ENCODE data around the gene INSL3.

The INSL3 gene

GRCh38 chr19:17811103-17811502 lies 10.2 kb downstream of the INSL3 start:
- H3K27me3 ChIP-seq (ENCODE audit: insufficient read depth, low read length) = no peaks in the 10 kb centered on the region
- H2BK12ac ChIP-seq (ENCODE audit: low read length) = no peak overlapping the region
- H4K12ac ChIP-seq (ENCODE audit: low read depth, low read length) = no peak overlapping the region
- H3K27ac ChIP-seq (ENCODE audit: low read depth, low read length) = no peak overlapping the region
- H3K18ac ChIP-seq (ENCODE audit: low read length) = no peak overlapping the region
- no peak overlapping the region for H2BK5ac ChIP-seq (ENCODE audit: low read depth, low read length, poor library complexity)
- H3K23ac ChIP-seq (ENCODE audit: low read length) = no peak overlapping the region
- H3K4me2 ChIP-seq (ENCODE audit: low read length) = no peak overlapping the region
- H3K36me3 ChIP-seq (ENCODE audit: control insufficient read depth in 1 of 2, insufficient read depth in 2 of 2, low read length in 2 of 2) = no peaks in the 10 kb centered on the region
- H3K4me1 ChIP-seq (ENCODE audit: control insufficient read depth in 1 of 2, insufficient read depth in 2 of 2, low read length in 2 of 2) = no peaks in the 10 kb centered on the region
- H3K9ac ChIP-seq (ENCODE audit: low read length) = no peak overlapping the region
- no peak overlapping the region for H3K14ac ChIP-seq (ENCODE audit: low read length)
- H2BK120ac ChIP-seq (ENCODE audit: insufficient read depth, low read length, poor library complexity) = no peak overlapping the region
- no peak overlapping the region for H3K4ac ChIP-seq (ENCODE audit: low read depth, low read length)
- H3K79me1 ChIP-seq (ENCODE audit: low read length) = no peaks in the 10 kb centered on the region
- no peak overlapping the region for H4K91ac ChIP-seq (ENCODE audit: low read depth, low read length)
- no peak overlapping the region for H2AFZ ChIP-seq (ENCODE audit: insufficient read depth, low read length, poor library complexity)
- no peak overlapping the region for H2AK5ac ChIP-seq (ENCODE audit: low read length)
- no peaks in the 10 kb centered on the region for H3K9me3 ChIP-seq (ENCODE audit: insufficient read depth, low read depth, low read length)
- no peak for DNase-seq
- no CpG with 5 or more reads among the region's 2 CpGs for WGBS (ENCODE audit: extremely low coverage, insufficient coverage, insufficient read length)
- H3K79me2 ChIP-seq (ENCODE audit: control insufficient read depth, insufficient read depth, low read length, poor library complexity) = no peaks in the 10 kb centered on the region
- no peak overlapping the region for H3K4me3 ChIP-seq (ENCODE audit: low read depth, low read length)
- H4K8ac ChIP-seq (ENCODE audit: low read depth, low read length) = no peak overlapping the region

GRCh38 chr19:17807731-17808316 lies 13.5 kb downstream of the INSL3 start:
- no peaks in the 10 kb centered on the region for H3K79me1 ChIP-seq (ENCODE audit: low read length)
- no peak overlapping the region for H2BK120ac ChIP-seq (ENCODE audit: insufficient read depth, low read length, poor library complexity)
- H3K79me2 ChIP-seq (ENCODE audit: control insufficient read depth, insufficient read depth, low read length, poor library complexity) = no peaks in the 10 kb centered on the region
- DNase-seq = no peak
- H2BK5ac ChIP-seq (ENCODE audit: low read depth, low read length, poor library complexity) = no peak overlapping the region
- H3K4ac ChIP-seq (ENCODE audit: low read depth, low read length) = no peak overlapping the region
- H2AK5ac ChIP-seq (ENCODE audit: low read length) = no peak overlapping the region
- no peak overlapping the region for H3K27ac ChIP-seq (ENCODE audit: low read depth, low read length)
- no peak overlapping the region for H2AFZ ChIP-seq (ENCODE audit: insufficient read depth, low read length, poor library complexity)
- no peak overlapping the region for H3K9ac ChIP-seq (ENCODE audit: low read length)
- no peaks in the 10 kb centered on the region for H3K9me3 ChIP-seq (ENCODE audit: insufficient read depth, low read depth, low read length)
- H4K91ac ChIP-seq (ENCODE audit: low read depth, low read length) = no peak overlapping the region
- H4K8ac ChIP-seq (ENCODE audit: low read depth, low read length) = no peak overlapping the region
- no peak overlapping the region for H3K4me3 ChIP-seq (ENCODE audit: low read depth, low read length)
- H3K14ac ChIP-seq (ENCODE audit: low read length) = no peak overlapping the region
- no peaks in the 10 kb centered on the region for H3K27me3 ChIP-seq (ENCODE audit: insufficient read depth, low read length)
- no CpG with 5 or more reads among the region's 38 CpGs for WGBS (ENCODE audit: extremely low coverage, insufficient coverage, insufficient read length)
- no peak overlapping the region for H3K18ac ChIP-seq (ENCODE audit: low read length)
- no peak overlapping the region for H4K12ac ChIP-seq (ENCODE audit: low read depth, low read length)
- H3K36me3 ChIP-seq (ENCODE audit: control insufficient read depth in 1 of 2, insufficient read depth in 2 of 2, low read length in 2 of 2) = no peaks in the 10 kb centered on the region
- no peaks in the 10 kb centered on the region for H3K4me1 ChIP-seq (ENCODE audit: control insufficient read depth in 1 of 2, insufficient read depth in 2 of 2, low read length in 2 of 2)
- no peak overlapping the region for H3K4me2 ChIP-seq (ENCODE audit: low read length)
- no peak overlapping the region for H3K23ac ChIP-seq (ENCODE audit: low read length)
- no peak overlapping the region for H2BK12ac ChIP-seq (ENCODE audit: low read length)

GRCh38 chr19:17806945-17807344 lies 14.4 kb downstream of the INSL3 start:
- H3K4ac ChIP-seq (ENCODE audit: low read depth, low read length) = no peak overlapping the region
- no CpG with 5 or more reads among the region's 3 CpGs for WGBS (ENCODE audit: extremely low coverage, insufficient coverage, insufficient read length)

GRCh38 chr19:17805427-17805826 lies 15.9 kb downstream of the INSL3 start:
- Histone ChIP-seq H3K23ac (ENCODE audit: low read length) (no peak overlapping the region), H3K4me3 (ENCODE audit: low read depth, low read length) (no peak overlapping the region), H2BK5ac (ENCODE audit: low read depth, low read length, poor library complexity) (no peak overlapping the region), H3K27me3 (ENCODE audit: insufficient read depth, low read length) (no peaks in the 10 kb centered on the region), H3K4me2 (ENCODE audit: low read length) (no peak overlapping the region), H3K14ac (ENCODE audit: low read length) (no peak overlapping the region), H2BK120ac (ENCODE audit: insufficient read depth, low read length, poor library complexity) (no peak overlapping the region), H3K9ac (ENCODE audit: low read length) (no peak overlapping the region), H3K36me3 (ENCODE audit: control insufficient read depth in 1 of 2, insufficient read depth in 2 of 2, low read length in 2 of 2) (no peaks in the 10 kb centered on the region), H3K79me2 (ENCODE audit: control insufficient read depth, insufficient read depth, low read length, poor library complexity) (no peaks in the 10 kb centered on the region), H4K8ac (ENCODE audit: low read depth, low read length) (no peak overlapping the region), H2AK5ac (ENCODE audit: low read length) (no peak overlapping the region), H3K9me3 (ENCODE audit: insufficient read depth, low read depth, low read length) (peaks cover 4% of the 10 kb centered on the region), H2AFZ (ENCODE audit: insufficient read depth, low read length, poor library complexity) (no peak overlapping the region), H3K79me1 (ENCODE audit: low read length) (no peaks in the 10 kb centered on the region), H3K27ac (ENCODE audit: low read depth, low read length) (no peak overlapping the region), H4K91ac (ENCODE audit: low read depth, low read length) (no peak overlapping the region), H4K12ac (ENCODE audit: low read depth, low read length) (no peak overlapping the region), H3K4me1 (ENCODE audit: control insufficient read depth in 1 of 2, insufficient read depth in 2 of 2, low read length in 2 of 2) (no peaks in the 10 kb centered on the region), H3K18ac (ENCODE audit: low read length) (no peak overlapping the region), H2BK12ac (ENCODE audit: low read length) (no peak overlapping the region), H3K4ac (ENCODE audit: low read depth, low read length) (no peak overlapping the region)
- WGBS (ENCODE audit: extremely low coverage, insufficient coverage, insufficient read length) = no CpG with 5 or more reads among the region's 4 CpGs
- no peak for DNase-seq

More at GRCh38 chr19:17806945-17807344, 14.4 kb downstream of the INSL3 start:
- Histone ChIP-seq H2BK5ac (ENCODE audit: low read depth, low read length, poor library complexity) (no peak overlapping the region), H2AFZ (ENCODE audit: insufficient read depth, low read length, poor library complexity) (no peak overlapping the region), H3K79me1 (ENCODE audit: low read length) (no peaks in the 10 kb centered on the region), H4K91ac (ENCODE audit: low read depth, low read length) (no peak overlapping the region), H3K23ac (ENCODE audit: low read length) (no peak overlapping the region), H3K9me3 (ENCODE audit: insufficient read depth, low read depth, low read length) (peaks cover 4% of the 10 kb centered on the region), H3K27me3 (ENCODE audit: insufficient read depth, low read length) (no peaks in the 10 kb centered on the region), H3K4me2 (ENCODE audit: low read length) (no peak overlapping the region), H3K4me1 (ENCODE audit: control insufficient read depth in 1 of 2, insufficient read depth in 2 of 2, low read length in 2 of 2) (no peaks in the 10 kb centered on the region), H3K36me3 (ENCODE audit: control insufficient read depth in 1 of 2, insufficient read depth in 2 of 2, low read length in 2 of 2) (no peaks in the 10 kb centered on the region), H3K18ac (ENCODE audit: low read length) (no peak overlapping the region), H3K14ac (ENCODE audit: low read length) (no peak overlapping the region), H2BK12ac (ENCODE audit: low read length) (no peak overlapping the region), H3K9ac (ENCODE audit: low read length) (no peak overlapping the region), H2BK120ac (ENCODE audit: insufficient read depth, low read length, poor library complexity) (no peak overlapping the region), H3K79me2 (ENCODE audit: control insufficient read depth, insufficient read depth, low read length, poor library complexity) (no peaks in the 10 kb centered on the region), H3K4me3 (ENCODE audit: low read depth, low read length) (no peak overlapping the region), H2AK5ac (ENCODE audit: low read length) (no peak overlapping the region), H4K8ac (ENCODE audit: low read depth, low read length) (no peak overlapping the region), H3K27ac (ENCODE audit: low read depth, low read length) (no peak overlapping the region), H4K12ac (ENCODE audit: low read depth, low read length) (no peak overlapping the region)
- DNase-seq = no peak

Measured in trophoblast cell (in vitro differentiated cells and primary cell).